Activated naive CD4-positive, alpha-beta T cell treated with anti-CD3 and anti-CD28 coated beads for 36 hours (primary cell): ENCODE data around the gene STK32C. TPM values are rescaled to one million over a fixed set of nuclear protein-coding genes. Genes with fewer than 3 reads are reported as not detected.
"Not testable (repeated sequence)": the region's sequence is repeated elsewhere in the genome, so short reads cannot be mapped to it uniquely, and the experiment has no call there.

Source experiments
- CTCF ChIA-PET: fragments of 350-600 bp; sonication (Branson Sonifier 250); formaldehyde crosslinking; loops from one replicate; lab custom pipeline; 2021; ENCODE audit warnings: antibody characterized with exemption; lab: Charles Lee
- DNase-seq: peaks from one replicate; pipeline ENCODE4 v3.0.0-alpha.2; 2020
- H3K27ac Mint-ChIP-seq: one replicate; pipeline ENCODE4 v1.8.0; 2021; ENCODE audit warnings: mild to moderate bottlenecking, mixed read lengths
- H3K27me3 Mint-ChIP-seq: one replicate; pipeline ENCODE4 v1.8.0; 2021; ENCODE audit warnings: low read depth, mixed read lengths
- H3K36me3 Mint-ChIP-seq: one replicate; pipeline ENCODE4 v1.8.0; 2021; ENCODE audit warnings: low read depth, mixed read lengths
- H3K4me1 Mint-ChIP-seq: one replicate; pipeline ENCODE4 v1.8.0; 2021; ENCODE audit warnings: low read depth, mixed read lengths
- H3K4me3 Mint-ChIP-seq: one replicate; pipeline ENCODE4 v1.8.0; 2021; ENCODE audit warnings: mild to moderate bottlenecking, moderate library complexity, mixed read lengths
- H3K9me3 Mint-ChIP-seq: one replicate; pipeline ENCODE4 v1.8.0; 2021; ENCODE audit warnings: mixed read lengths
- intact Hi-C: fragments of 100-400 bp; cut with micrococcal nuclease; formaldehyde crosslinking; loops from one replicate; pipeline ENCODE4 v1.15.1; 2023
- total RNA-seq, 2 experiments: library from RNA; stranded (reverse); gene quantifications; one replicate each; pipeline ENCODE4 v1.2.3, GENCODE V29; 2021

The STK32C gene
- total RNA-seq, 2 experiments from 2014 or later: 16.5 to 16.6 TPM

DNA sequence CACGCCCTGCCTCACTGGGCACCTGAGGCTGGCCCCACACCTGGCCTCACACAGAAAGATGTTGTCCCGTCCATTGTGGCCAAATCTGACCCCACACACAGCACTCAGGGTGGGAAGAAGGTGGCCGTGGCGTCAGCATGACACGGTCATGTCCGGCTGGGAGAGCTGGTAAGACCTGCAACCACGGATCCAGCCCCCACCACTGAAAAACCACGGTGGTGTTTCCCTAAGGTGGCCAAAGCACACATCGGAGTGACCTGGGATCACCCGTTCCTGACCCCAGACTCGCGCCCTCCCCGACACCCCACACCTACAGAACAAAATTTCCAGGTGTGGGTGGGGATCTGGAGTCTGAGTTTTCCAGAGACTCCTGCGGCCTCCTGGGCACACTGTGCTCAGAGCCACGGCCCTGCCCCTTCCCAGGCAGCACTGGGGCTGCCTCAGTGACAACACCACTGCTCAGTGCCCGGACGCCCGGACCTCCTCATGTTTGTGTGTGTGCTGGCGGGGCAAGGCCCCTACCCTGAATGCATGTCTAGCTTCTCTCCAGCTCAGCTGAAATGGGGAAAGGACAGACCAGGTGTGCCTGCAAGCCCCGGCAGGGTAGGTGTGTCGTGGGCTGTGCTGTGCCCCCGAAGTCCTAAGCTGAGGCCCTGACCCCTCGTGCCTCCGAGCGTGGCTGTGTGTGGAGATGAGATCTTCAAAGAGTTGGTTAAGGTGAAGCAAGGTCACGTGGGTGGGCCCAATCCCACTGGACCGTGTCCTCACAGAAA, 36.1 kb downstream of the STK32C start:
- CTCF ChIA-PET: no interaction called here
- H3K4me3 Mint-ChIP-seq: no peak overlapping the region
- peaks cover under 1% of the 10 kb centered on the region for H3K4me1 Mint-ChIP-seq
- no peaks in the 10 kb centered on the region for H3K27me3 Mint-ChIP-seq
- no peaks in the 10 kb centered on the region for H3K36me3 Mint-ChIP-seq
- intact Hi-C loops: no loop called here
- no peak for DNase-seq
- no peak overlapping the region for H3K27ac Mint-ChIP-seq
- peaks cover 2% of the 10 kb centered on the region for H3K9me3 Mint-ChIP-seq

DNA sequence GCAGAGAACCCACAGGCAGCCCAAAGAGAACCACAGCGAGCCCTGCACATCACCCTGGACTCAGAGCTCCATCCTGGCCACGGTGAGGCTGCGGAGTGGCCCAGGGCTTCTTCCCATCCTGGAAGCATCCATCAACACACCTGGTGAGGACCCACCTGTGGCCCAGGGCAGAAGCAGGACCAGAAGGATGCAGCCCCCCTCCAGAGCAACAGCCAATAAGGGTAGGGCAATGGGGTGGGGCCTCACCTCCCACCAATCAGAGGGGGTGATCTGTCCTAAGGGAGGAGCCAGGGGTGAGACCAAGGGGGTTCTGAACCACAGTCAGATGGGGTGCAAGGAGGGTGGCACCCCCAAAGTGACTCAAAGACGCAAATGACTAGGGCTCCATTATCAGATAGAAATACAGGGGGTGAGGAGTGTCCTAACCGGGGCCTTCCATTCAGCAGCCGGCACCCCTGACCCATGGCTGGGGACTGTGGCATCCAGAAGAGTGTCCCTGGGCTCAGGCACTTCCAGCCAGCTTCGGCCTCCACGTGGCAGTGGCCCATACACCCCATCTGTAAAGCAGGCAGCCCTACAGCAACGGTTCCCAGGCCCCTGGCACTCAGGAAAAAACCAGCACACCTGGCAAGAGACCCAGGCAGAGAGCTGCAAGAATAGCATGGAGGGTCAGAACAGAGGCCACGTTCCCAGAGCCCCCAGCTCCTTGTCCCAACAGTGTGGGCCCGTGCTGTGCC, 36.9 kb downstream of the STK32C start:
- CTCF ChIA-PET: no interaction called here
- Mint-ChIP-seq H3K9me3 (peaks cover 2% of the 10 kb centered on the region), H3K4me1 (peaks cover 8% of the 10 kb centered on the region), H3K36me3 (no peaks in the 10 kb centered on the region), H3K27ac (no peak overlapping the region), H3K4me3 (no peak overlapping the region), H3K27me3 (no peaks in the 10 kb centered on the region)
- intact Hi-C loops: no loop called here
- DNase-seq: no peak

DNA sequence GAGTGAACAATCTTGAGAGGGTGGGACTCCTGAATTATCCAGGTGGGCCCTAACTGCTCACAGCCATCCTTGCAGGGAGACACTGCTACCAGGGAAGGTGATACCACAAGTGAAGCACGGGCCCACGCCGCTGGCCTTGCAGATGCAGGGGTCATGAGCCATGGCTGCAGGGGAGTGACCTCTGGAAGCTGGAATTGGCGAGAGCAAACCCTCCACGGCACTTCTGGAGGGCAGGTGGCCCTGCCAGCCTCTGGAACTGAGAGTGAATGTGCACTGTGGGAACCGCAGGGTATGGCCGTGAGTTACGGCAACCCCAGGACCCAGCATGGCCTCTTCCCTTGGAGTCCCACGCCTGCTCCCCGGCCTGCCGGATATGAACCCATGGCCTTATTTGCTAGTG, 37.5 kb downstream of the STK32C start:
- H3K4me3 Mint-ChIP-seq: no peak overlapping the region
- peaks cover 8% of the 10 kb centered on the region for H3K4me1 Mint-ChIP-seq
- DNase-seq: no peak
- no peaks in the 10 kb centered on the region for H3K27me3 Mint-ChIP-seq
- CTCF ChIA-PET: no interaction called here
- H3K9me3 Mint-ChIP-seq: peaks cover 2% of the 10 kb centered on the region
- H3K27ac Mint-ChIP-seq: no peak overlapping the region
- H3K36me3 Mint-ChIP-seq: no peaks in the 10 kb centered on the region
- intact Hi-C loops: no loop called here

DNA sequence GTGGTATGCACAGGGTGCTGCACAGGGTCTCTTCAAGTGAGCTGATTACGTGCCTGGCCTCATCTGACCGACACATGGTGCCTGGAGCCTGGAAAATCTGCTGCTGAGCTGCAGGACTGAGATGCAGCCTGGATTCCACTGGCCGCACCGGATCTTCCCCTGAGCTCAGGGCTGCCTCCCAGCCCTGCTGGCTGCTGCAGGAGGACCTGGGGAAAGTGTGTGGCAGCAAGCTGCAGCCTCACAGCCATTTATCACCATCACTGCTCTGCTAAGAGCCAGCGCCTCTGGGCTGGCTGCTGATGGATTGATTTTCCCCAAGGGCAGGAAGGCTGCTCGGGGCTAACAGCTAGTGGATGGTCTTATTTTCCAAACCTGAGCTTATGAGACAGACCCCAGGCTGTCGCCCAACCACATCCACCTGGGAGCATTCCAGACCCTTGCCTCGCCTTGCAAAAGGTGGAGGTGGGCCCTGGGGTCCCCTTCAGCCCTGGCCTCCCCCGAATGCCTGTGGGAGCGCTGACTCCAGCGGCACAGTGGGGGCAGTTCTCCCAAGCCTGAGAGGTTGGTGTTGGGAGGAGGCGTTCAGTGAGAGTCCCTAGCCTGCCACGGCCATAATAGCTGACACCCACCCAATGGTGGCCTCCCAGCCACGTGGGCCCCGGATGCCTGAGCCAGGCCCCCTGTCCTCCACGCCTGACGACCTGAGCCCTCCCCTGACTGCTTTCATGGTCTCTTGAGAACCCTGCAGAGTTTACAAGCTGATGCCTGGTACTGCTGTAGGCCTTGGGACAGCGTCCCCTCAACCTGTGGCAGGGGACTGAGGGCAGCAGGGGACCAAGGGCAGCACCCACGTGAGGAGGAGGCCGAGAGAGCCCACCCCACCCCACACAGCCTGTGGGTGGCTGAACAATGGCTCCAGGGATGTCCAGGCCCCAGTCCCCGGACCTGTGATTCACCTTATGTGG, 38.2 kb downstream of the STK32C start:
- H3K4me1 Mint-ChIP-seq: peaks cover 8% of the 10 kb centered on the region
- H3K36me3 Mint-ChIP-seq: no peaks in the 10 kb centered on the region
- peaks cover 2% of the 10 kb centered on the region for H3K9me3 Mint-ChIP-seq
- H3K27ac Mint-ChIP-seq: no peak overlapping the region
- no peaks in the 10 kb centered on the region for H3K27me3 Mint-ChIP-seq
- intact Hi-C loops: no loop called here
- CTCF ChIA-PET: no interaction called here
- no peak overlapping the region for H3K4me3 Mint-ChIP-seq
- DNase-seq: no peak

DNA sequence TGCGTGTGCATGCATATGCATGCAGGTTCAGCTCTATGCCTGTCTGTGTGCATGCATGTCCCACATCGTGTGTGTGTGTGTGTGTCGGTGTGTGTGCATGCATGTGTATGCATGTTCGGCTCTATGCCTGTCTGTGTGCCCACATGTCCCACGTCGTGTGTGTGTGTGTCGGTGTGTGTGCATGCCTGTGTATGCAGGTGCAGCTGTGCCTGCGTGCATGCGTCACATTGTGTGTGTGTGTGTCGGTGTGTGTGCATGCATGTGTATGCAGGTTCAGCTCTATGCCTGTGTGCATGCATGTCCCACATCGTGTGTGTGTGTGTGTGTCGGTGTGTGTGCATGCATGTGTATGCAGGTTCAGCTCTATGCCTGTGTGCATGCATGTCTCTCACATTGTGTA, 39.8 kb downstream of the STK32C start:
- DNase-seq, H3K4me1 Mint-ChIP-seq, intact Hi-C loops, H3K9me3 Mint-ChIP-seq, CTCF ChIA-PET, H3K4me3 Mint-ChIP-seq, H3K27me3 Mint-ChIP-seq, H3K36me3 Mint-ChIP-seq, H3K27ac Mint-ChIP-seq: not testable (repeated sequence)

DNA sequence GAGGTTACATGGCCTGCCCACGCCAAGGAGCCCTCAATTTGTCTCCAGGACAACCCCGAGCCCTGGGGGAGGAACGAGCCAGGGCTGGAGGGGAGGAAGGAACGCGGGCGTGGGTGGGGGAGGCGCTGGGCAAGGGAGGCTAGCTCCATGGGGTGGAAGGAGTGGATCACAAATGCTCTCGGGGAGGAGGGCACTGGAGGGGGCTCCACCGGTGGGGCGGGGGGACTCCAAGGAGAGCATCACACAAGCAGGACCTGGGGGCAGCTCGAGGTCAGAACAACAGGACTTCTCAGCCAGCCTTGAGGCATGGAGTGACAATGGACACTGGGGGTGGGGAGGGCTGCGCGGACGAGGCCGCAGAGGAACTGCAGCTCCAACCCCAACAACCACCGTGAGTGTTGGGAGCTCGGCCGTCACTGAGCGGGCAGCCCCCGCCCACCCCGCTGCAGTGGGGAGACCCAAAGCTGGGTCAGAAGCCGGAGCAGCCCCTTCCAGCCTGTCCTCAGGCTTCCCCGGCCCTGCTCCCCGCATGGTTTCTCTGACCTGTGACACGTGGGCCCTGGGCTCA, 41.1 kb downstream of the STK32C start:
- CTCF ChIA-PET: no interaction called here
- Mint-ChIP-seq H3K27ac (no peak overlapping the region), H3K27me3 (no peaks in the 10 kb centered on the region), H3K4me1 (peaks cover 8% of the 10 kb centered on the region), H3K4me3 (no peak overlapping the region), H3K9me3 (peaks cover 2% of the 10 kb centered on the region), H3K36me3 (no peaks in the 10 kb centered on the region)
- intact Hi-C loops: no loop called here
- DNase-seq: no peak

DNA sequence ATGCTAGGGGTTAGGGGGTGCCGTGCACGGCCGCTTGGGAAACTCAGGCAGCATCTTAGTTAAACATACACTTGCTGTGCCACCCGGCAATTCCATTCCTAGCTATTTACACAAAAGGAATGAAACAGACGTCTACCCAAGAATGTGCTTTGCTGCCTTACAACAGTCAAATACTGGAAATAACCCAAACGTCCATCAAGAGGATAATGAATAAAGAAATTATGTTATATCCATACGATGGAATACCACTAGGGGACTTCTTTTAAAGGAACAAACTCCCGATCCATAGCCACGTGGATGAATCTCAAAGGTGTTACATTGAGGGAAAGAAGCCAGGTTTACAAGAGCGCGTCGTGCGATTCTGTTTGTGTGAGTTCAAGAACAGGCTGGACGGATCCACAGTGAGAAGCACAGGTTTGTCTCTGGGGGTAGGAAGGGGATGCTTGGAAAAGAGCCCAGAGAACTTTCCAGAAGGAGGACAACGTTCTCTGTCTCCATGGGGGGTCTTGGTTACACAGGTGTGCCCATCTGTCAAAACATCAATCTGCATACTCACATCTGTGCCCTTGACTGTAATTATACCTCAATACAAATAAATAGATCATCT, 41.8 kb downstream of the STK32C start:
- Mint-ChIP-seq H3K27ac (no peak overlapping the region), H3K9me3 (peaks cover 2% of the 10 kb centered on the region)
- CTCF ChIA-PET: no interaction called here

DNA sequence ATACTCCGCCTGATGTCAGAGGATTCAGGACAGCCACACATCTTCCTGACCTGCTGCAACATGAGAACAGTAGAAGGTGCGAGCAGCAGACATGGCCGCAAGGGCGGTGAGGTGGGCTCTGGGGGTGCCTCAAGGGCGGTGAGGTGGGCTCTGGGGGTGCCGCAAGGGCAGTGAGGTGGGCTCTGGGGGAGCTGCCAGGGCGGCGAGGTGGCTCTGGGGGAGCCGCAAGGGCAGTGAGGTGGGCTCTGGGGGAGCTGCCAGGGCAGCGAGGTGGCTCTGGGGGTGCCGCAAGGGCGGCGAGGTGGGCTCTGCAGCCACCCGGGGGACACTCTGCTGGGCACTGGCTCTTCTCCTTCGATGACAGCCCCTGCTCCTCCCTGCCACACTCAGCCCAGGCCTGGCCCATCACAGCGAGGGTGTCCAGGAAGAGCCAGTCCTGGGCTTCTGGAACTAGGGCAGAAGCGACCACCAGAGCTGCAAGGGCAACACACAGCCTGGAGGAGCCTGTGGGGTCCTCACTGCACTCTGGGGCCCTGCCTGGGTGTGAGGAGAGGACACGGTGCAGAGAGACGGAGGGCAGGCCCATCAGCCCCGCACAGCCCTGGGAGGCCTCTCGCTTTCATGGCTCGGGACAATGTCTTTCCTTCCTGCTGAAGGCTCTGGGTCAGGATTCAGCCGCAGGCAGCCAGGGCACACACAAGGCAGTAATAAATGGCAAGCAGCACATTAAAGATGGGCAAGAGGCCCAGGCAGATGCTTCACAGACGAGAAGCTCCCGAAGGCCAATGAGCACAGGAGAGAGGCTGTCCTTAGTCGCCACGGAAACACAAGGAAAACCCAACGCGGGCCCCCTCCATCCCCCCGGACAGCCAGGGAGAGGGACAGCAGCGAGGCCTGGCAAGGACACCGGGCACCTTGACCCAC, 42.5 kb downstream of the STK32C start:
- peaks cover 8% of the 10 kb centered on the region for H3K4me1 Mint-ChIP-seq
- H3K9me3 Mint-ChIP-seq: peaks cover 2% of the 10 kb centered on the region
- H3K27me3 Mint-ChIP-seq: no peaks in the 10 kb centered on the region
- CTCF ChIA-PET: no interaction called here
- H3K4me3 Mint-ChIP-seq: no peak overlapping the region
- intact Hi-C loops: no loop called here
- no peaks in the 10 kb centered on the region for H3K36me3 Mint-ChIP-seq
- DNase-seq: no peak
- no peak overlapping the region for H3K27ac Mint-ChIP-seq

More for the DNA sequence above, 41.8 kb downstream of the STK32C start:
- no peaks in the 10 kb centered on the region for H3K27me3 Mint-ChIP-seq
- no peak for DNase-seq
- H3K4me1 Mint-ChIP-seq: peaks cover 8% of the 10 kb centered on the region
- intact Hi-C loops: no loop called here
- H3K4me3 Mint-ChIP-seq: no peak overlapping the region
- no peaks in the 10 kb centered on the region for H3K36me3 Mint-ChIP-seq

DNA sequence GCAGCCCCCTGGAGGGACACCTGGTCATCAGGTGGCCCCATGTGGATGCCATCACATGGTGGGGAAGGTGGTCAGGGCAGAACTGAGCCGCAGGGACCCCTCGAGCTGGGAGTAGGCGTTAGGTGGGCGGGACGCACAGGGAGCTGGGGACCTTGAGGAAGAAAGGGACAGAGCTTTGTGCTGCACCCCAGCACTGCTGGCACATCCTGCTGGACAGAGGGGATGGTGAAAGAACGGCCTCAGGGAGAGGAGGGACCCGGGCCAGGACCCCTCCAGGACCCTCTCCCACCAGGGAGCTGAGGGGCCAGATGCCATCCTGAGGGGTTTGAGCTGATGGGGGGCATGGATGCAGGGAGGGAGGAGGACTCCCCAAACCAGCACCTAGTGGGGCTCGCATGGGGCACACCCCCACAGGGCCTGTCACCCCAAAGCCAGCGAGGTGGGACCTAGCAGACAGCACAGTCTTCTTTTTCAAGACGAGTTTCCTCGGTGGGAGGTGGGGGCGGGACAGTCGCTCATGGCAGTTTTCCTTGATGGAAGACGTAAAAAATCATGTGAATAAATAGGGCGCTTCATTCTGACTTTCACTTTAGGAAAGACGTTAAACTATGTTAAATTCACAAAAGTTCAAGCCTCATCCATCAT, 43.3 kb downstream of the STK32C start:
- DNase-seq: no peak
- Mint-ChIP-seq H3K4me1 (peaks cover 8% of the 10 kb centered on the region), H3K27ac (no peak overlapping the region), H3K27me3 (no peaks in the 10 kb centered on the region), H3K36me3 (no peaks in the 10 kb centered on the region), H3K4me3 (no peak overlapping the region), H3K9me3 (peaks cover 2% of the 10 kb centered on the region)
- CTCF ChIA-PET: no interaction called here
- intact Hi-C loops: no loop called here

DNA sequence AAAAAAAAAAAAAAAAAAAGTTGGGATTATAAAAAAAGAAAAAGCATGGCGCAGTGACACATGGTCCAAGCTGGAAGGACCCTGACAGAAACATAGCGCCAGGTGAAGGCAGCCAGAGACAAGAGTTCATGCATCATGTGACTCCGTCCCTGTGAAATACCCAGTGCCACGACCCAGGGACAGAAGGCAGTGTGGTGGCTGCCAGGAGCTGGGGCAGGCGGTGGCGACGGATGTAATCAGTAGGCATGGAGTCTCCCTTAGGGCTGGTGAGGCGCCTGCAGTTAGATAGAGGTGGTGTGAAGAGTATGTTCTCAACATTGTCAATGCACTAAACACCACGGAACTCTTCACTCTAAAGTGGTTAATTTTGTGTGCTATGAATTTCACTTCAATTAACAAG, 43.9 kb downstream of the STK32C start:
- CTCF ChIA-PET: no interaction called here

More for the DNA sequence above, 43.9 kb downstream of the STK32C start:
- intact Hi-C loops: no loop called here
- Mint-ChIP-seq H3K36me3 (no peaks in the 10 kb centered on the region), H3K9me3 (peaks cover 2% of the 10 kb centered on the region), H3K4me3 (no peak overlapping the region), H3K4me1 (peaks cover 8% of the 10 kb centered on the region), H3K27me3 (no peaks in the 10 kb centered on the region), H3K27ac (no peak overlapping the region)
- DNase-seq: no peak
